HEK293 (cell line): Measurements from ENCODE around the gene EPB41L2.

Experiments
- CTCF ChIA-PET: fragments of 350-600 bp; formaldehyde crosslinking; extraction: SDS; loops from one replicate; lab custom pipeline; 2021; ENCODE audit warnings: antibody characterized with exemption; lab: Yijun Ruan, JAX
- POLR2A ChIA-PET: fragments of 300-600 bp; formaldehyde crosslinking; extraction: SDS; loops from one replicate; lab custom pipeline; 2020; ENCODE audit warnings: antibody characterized with exemption, inconsistent platforms; lab: Yijun Ruan, JAX
- H3K27ac ChIP-seq: fragments of 200-500 bp; sonication (Bioruptor generic); 2 replicates; pipeline ENCODE4 v1.5.1; 2014; ENCODE audit warnings: low read depth, low read length, control low read depth, inconsistent platforms; ENCODE audit errors: extremely low read depth
- H3K36me3 ChIP-seq, 2 experiments: fragments of 200-500 bp in 1 of 2; sonication (Bioruptor generic) in 1 of 2; 1 replicate in 1 of 2; 2 replicates in 1 of 2; pipeline ENCODE4 v1.5.1; 2014 to 2017; ENCODE audit warnings: inconsistent platforms in 2 of 2, low read length in 2 of 2; ENCODE audit not compliant: control insufficient read depth in 2 of 2, insufficient read depth in 1 of 2
- H3K4me1 ChIP-seq: fragments of 200-500 bp; sonication (Bioruptor generic); 2 replicates; pipeline ENCODE4 v1.5.1; 2014; ENCODE audit warnings: mild to moderate bottlenecking, low read length, inconsistent platforms; ENCODE audit not compliant: control insufficient read depth, insufficient read depth
- H3K4me3 ChIP-seq: 2 replicates; pipeline ENCODE4 v1.5.1; 2011; ENCODE audit warnings: low read depth, mild to moderate bottlenecking, control low read depth, low read length, moderate library complexity
- H3K9me3 ChIP-seq: fragments of 200-500 bp; sonication (Bioruptor generic); 2 replicates; pipeline ENCODE4 v1.5.1; 2014; ENCODE audit warnings: low read depth, low read length, inconsistent platforms; ENCODE audit not compliant: control insufficient read depth, insufficient read depth
- CTCF ChIP-seq: fragments of 450-650 bp; formaldehyde crosslinking; IDR thresholded peaks from 2 replicates; pipeline ENCODE4 v1.5.1; 2016; ENCODE audit warnings: missing biosample characterization, missing genetic modification characterization
- FEZF1 ChIP-seq: fragments of 450-650 bp; formaldehyde crosslinking; IDR thresholded peaks from 2 replicates; pipeline ENCODE4 v1.5.1; 2016; ENCODE audit warnings: missing biosample characterization, missing genetic modification characterization
- GLIS1 ChIP-seq: fragments of 450-650 bp; formaldehyde crosslinking; IDR thresholded peaks from 2 replicates; pipeline ENCODE4 v1.5.1; 2016; ENCODE audit warnings: missing biosample characterization, missing genetic modification characterization
- INSM2 ChIP-seq: fragments of 450-650 bp; formaldehyde crosslinking; IDR thresholded peaks from 2 replicates; pipeline ENCODE4 v1.5.1; 2016; ENCODE audit warnings: missing biosample characterization, missing genetic modification characterization
- KLF7 ChIP-seq: fragments of 450-650 bp; formaldehyde crosslinking; IDR thresholded peaks from 2 replicates; pipeline ENCODE4 v1.5.1; 2016; ENCODE audit warnings: missing biosample characterization, missing genetic modification characterization, borderline replicate concordance
- MEIS1 ChIP-seq: sonication (generic); formaldehyde crosslinking; IDR thresholded peaks from 2 replicates; pipeline ENCODE4 v1.8.1; 2022; ENCODE audit warnings: missing genetic modification reagents, mild to moderate bottlenecking, borderline replicate concordance
- OVOL3 ChIP-seq: fragments of 450-650 bp; formaldehyde crosslinking; IDR thresholded peaks from 2 replicates; pipeline ENCODE4 v1.5.1; 2016; ENCODE audit warnings: missing biosample characterization, missing genetic modification characterization
- REPIN1 ChIP-seq: fragments of 450-650 bp; formaldehyde crosslinking; IDR thresholded peaks from 2 replicates; pipeline ENCODE4 v1.5.1; 2017; ENCODE audit warnings: missing biosample characterization, missing genetic modification characterization, low read depth
- SALL2 ChIP-seq: fragments of 450-650 bp; formaldehyde crosslinking; IDR thresholded peaks from 2 replicates; pipeline ENCODE4 v1.5.0; 2017; ENCODE audit warnings: missing biosample characterization, mild to moderate bottlenecking, missing genetic modification characterization, borderline replicate concordance
- YY1 ChIP-seq: fragments of 450-650 bp; formaldehyde crosslinking; IDR thresholded peaks from 2 replicates; pipeline ENCODE4 v1.5.1; 2018; ENCODE audit warnings: missing biosample characterization, missing genetic modification characterization
- ZBTB1 ChIP-seq: fragments of 450-650 bp; formaldehyde crosslinking; IDR thresholded peaks from 2 replicates; pipeline ENCODE4 v1.5.1; 2016; ENCODE audit warnings: missing biosample characterization, missing genetic modification characterization
- ZNF138 ChIP-seq: fragments of 450-650 bp; formaldehyde crosslinking; IDR thresholded peaks from 2 replicates; pipeline ENCODE4 v1.5.1; 2016; ENCODE audit warnings: missing biosample characterization, missing genetic modification characterization, borderline replicate concordance
- ZNF248 ChIP-seq: fragments of 450-650 bp; formaldehyde crosslinking; IDR thresholded peaks from 2 replicates; pipeline ENCODE4 v1.5.1; 2017; ENCODE audit warnings: missing biosample characterization, missing genetic modification characterization
- ZNF266 ChIP-seq: fragments of 450-650 bp; formaldehyde crosslinking; IDR thresholded peaks from 2 replicates; pipeline ENCODE4 v1.5.1; 2016; ENCODE audit warnings: missing biosample characterization, missing genetic modification characterization, low read depth
- ZNF426 ChIP-seq: fragments of 450-650 bp; formaldehyde crosslinking; IDR thresholded peaks from 2 replicates; pipeline ENCODE4 v1.5.1; 2017; ENCODE audit warnings: missing biosample characterization, missing genetic modification characterization, mild to moderate bottlenecking, inconsistent platforms, moderate library complexity
- ZNF449 ChIP-seq: fragments of 450-650 bp; formaldehyde crosslinking; IDR thresholded peaks from 2 replicates; pipeline ENCODE4 v1.5.1; 2017; ENCODE audit warnings: missing biosample characterization, mild to moderate bottlenecking, missing genetic modification characterization, moderate library complexity
- ZNF529 ChIP-seq: fragments of 450-650 bp; formaldehyde crosslinking; IDR thresholded peaks from 2 replicates; pipeline ENCODE4 v1.5.1; 2017; ENCODE audit warnings: missing genetic modification characterization, missing biosample characterization; ENCODE audit not compliant: insufficient replicate concordance
- ZNF548 ChIP-seq: fragments of 450-650 bp; formaldehyde crosslinking; IDR thresholded peaks from 2 replicates; pipeline ENCODE4 v1.5.1; 2016; ENCODE audit warnings: missing biosample characterization, missing genetic modification characterization
- ZNF555 ChIP-seq: fragments of 450-650 bp; formaldehyde crosslinking; conservative IDR thresholded peaks from 2 replicates; pipeline ENCODE4 v1.5.1; 2017; ENCODE audit warnings: missing biosample characterization, mild to moderate bottlenecking, missing genetic modification characterization, inconsistent platforms
- ZNF664 ChIP-seq: fragments of 450-650 bp; formaldehyde crosslinking; IDR thresholded peaks from 2 replicates; pipeline ENCODE4 v1.5.1; 2016; ENCODE audit warnings: missing biosample characterization, missing genetic modification characterization
- ZSCAN16 ChIP-seq: fragments of 450-650 bp; formaldehyde crosslinking; IDR thresholded peaks from 2 replicates; pipeline ENCODE4 v1.5.1; 2016; ENCODE audit warnings: missing biosample characterization, missing genetic modification characterization
- TF ChIP-seq, protein P1 (sequence below): fragments of 450-650 bp; formaldehyde crosslinking; IDR thresholded peaks from 2 replicates; pipeline ENCODE4 v1.5.1; 2016; ENCODE audit warnings: missing biosample characterization, missing genetic modification characterization

The EPB41L2 gene

GRCh38 chr6:130900913-130901312, 162.1 kb downstream of the EPB41L2 start:
- TF ChIP-seq ZNF266 (no peak), FEZF1 (tag by site-specific recombination) (no peak), INSM2 (tag by site-specific recombination) (no peak), ZNF555 (tag by site-specific recombination) (no peak), ZNF138 (tag by site-specific recombination) (no peak), KLF7 (tag by site-specific recombination) (no peak), ZNF529 (tag by site-specific recombination) (no peak), CTCF (tag by site-specific recombination) (no peak), ZNF426 (tag by site-specific recombination) (no peak), ZBTB1 (tag by site-specific recombination) (no peak), MEIS1 (no peak), ZNF248 (no peak), ZSCAN16 (no peak), ZNF664 (tag by site-specific recombination) (no peak)
- TF ChIP-seq, protein P1, sequence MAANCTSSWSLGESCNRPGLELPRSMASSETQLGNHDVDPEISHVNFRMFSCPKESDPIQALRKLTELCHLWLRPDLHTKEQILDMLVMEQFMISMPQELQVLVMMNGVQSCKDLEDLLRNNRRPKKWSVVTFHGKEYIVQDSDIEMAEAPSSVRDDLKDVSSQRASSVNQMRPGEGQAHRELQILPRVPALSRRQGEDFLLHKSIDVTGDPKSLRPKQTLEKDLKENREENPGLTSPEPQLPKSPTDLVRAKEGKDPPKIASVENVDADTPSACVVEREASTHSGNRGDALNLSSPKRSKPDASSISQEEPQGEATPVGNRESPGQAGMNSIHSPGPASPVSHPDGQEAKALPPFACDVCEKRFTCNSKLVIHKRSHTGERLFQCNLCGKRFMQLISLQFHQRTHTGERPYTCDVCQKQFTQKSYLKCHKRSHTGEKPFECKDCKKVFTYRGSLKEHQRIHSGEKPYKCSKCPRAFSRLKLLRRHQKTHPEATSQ (tag by site-specific recombination) = no peak
- H3K4me1 ChIP-seq = no peaks in the 10 kb centered on the region
- H3K4me3 ChIP-seq = no peak overlapping the region
- ChIA-PET CTCF (interaction anchor here (0.9 to 2.9 kb wide), 3 partner anchors 9 to 390 kb away, joined by 3 to 13 read pairs (median 4); no protein-coding TSS in a partner anchor), POLR2A (no interaction called here)
- peaks cover 6 to 31% of the 10 kb centered on the region in 2 experiments; a peak in 2 of 3 replicates for H3K36me3 ChIP-seq
- H3K27ac ChIP-seq = no peak overlapping the region
- H3K9me3 ChIP-seq = no peaks in the 10 kb centered on the region

DNA sequence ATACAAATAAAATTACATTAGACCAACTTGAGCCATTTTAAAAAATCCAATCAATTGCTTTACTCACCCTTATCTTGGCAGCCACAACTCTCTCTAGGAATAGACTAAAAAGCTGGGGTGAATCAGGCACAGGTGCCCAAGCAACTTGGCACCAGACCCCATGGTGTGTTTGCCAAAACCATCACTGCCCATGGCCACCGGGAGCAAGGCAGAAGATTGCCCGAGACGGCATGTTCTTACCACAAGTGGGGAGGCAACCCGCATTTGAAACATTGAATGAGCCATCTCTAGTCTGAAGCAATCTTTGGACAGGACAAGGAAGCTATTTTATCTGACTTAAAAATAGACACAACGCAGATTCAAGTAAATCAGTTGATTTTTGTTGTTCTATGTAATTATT, 166.8 kb downstream of the EPB41L2 start:
- Histone ChIP-seq H3K9me3 (no peaks in the 10 kb centered on the region), H3K4me3 (no peak overlapping the region), H3K4me1 (no peaks in the 10 kb centered on the region), H3K27ac (no peak overlapping the region), H3K36me3 (peaks cover 21 to 65% of the 10 kb centered on the region in 2 experiments)
- TF ChIP-seq GLIS1 = no peak
- CTCF ChIA-PET = interaction anchor here (0.5 to 2.0 kb wide), 3 partner anchors 11 to 745 kb away, joined by 4 to 13 read pairs (median 4); no protein-coding TSS in a partner anchor
- POLR2A ChIA-PET = no interaction called here

DNA sequence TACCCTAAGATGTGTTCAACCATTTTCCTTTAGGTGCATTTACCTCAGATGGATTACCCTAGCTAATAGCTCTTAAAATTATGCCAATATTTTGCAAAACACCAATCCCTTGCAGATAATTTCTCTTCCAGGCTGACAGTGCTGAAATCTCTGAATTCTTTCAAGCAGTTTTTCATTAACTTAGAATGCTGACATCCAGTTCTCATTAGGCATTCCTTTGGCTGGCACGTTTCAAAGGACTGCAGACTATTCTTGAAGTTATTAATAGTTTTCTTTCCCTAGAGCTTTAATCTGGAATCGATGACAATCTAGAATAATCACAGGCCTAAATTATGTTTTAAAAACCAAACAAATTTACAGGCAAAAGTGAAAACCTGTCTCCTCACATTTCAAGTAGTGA, 167.5 kb downstream of the EPB41L2 start:
- Histone ChIP-seq H3K36me3 (peaks cover 19 to 63% of the 10 kb centered on the region in 2 experiments), H3K9me3 (no peaks in the 10 kb centered on the region), H3K27ac (no peak overlapping the region), H3K4me1 (no peaks in the 10 kb centered on the region), H3K4me3 (no peak overlapping the region)
- CTCF ChIA-PET = interaction anchor here (0.6 to 2.0 kb wide), 3 partner anchors 10 to 221 kb away, joined by 4 to 13 read pairs (median 5); no protein-coding TSS in a partner anchor
- TF ChIP-seq ZNF449 = no peak
- no peak for TF ChIP-seq SALL2 (tag by site-specific recombination)
- TF ChIP-seq REPIN1 (tag by site-specific recombination) = no peak
- no peak for TF ChIP-seq YY1 (tag by site-specific recombination)
- no peak for TF ChIP-seq GLIS1
- TF ChIP-seq ZNF548 = no peak
- no peak for TF ChIP-seq OVOL3 (tag by site-specific recombination)
- POLR2A ChIA-PET = no interaction called here
